Coronary artery (tissue), 2 donors: Measurements from ENCODE around the gene KRT75.

Source experiments
- DNase-seq: peaks from one replicate; pipeline ENCODE4 v3.0.0-alpha.2; 2017; ENCODE audit warnings: low spot score
- H3K27ac ChIP-seq, 2 donors: fragments of 200-600 bp; sonication (generic); one replicate each; pipeline ENCODE4 v1.5.1; 2016 to 2019
- H3K4me3 ChIP-seq: fragments of 200-600 bp; sonication (generic); 2 replicates; pipeline ENCODE4 v1.5.1; 2016; ENCODE audit warnings: mild to moderate bottlenecking, moderate library complexity
- CTCF ChIP-seq: fragments of 200-600 bp; sonication (generic); IDR thresholded peaks from one replicate; pipeline ENCODE4 v1.5.1; 2019; ENCODE audit warnings: antibody characterized with exemption

Gene KRT75

GRCh38 chr12:52446367-52447045 is 12.3 kb upstream of the KRT75 start:
- no peak for TF ChIP-seq CTCF
- Histone ChIP-seq H3K27ac (no peak overlapping the region), H3K4me3 (no peak overlapping the region)
- no peak for DNase-seq

- Histone ChIP-seq H3K4me3 (no peak overlapping the region), H3K27ac (no peak overlapping the region)
- no peak for TF ChIP-seq CTCF
- no peak for DNase-seq
Observed at GRCh38 chr12:52445876-52446275, 11.7 kb upstream of the KRT75 start.

GRCh38 chr12:52444647-52445595 is 10.8 kb upstream of the KRT75 start:
- no peak overlapping the region for H3K27ac ChIP-seq
- no peak for DNase-seq
- no peak overlapping the region for H3K4me3 ChIP-seq
- TF ChIP-seq CTCF, result no peak

GRCh38 chr12:52443966-52444365 is 9.8 kb upstream of the KRT75 start:
- TF ChIP-seq CTCF, result no peak
- no peak for DNase-seq
- no peak overlapping the region for H3K27ac ChIP-seq

GRCh38 chr12:52442600-52443061 is 8.5 kb upstream of the KRT75 start:
- H3K4me3 ChIP-seq, result no peak overlapping the region
- H3K27ac ChIP-seq, result no peak overlapping the region
- DNase-seq, result no peak
- no peak for TF ChIP-seq CTCF

More at GRCh38 chr12:52443966-52444365, 9.8 kb upstream of the KRT75 start:
- no peak overlapping the region for H3K4me3 ChIP-seq

GRCh38 chr12:52441320-52441911 is 7.2 kb upstream of the KRT75 start:
- Histone ChIP-seq H3K4me3 (no peak overlapping the region), H3K27ac (no peak overlapping the region)
- no peak for DNase-seq
- no peak for TF ChIP-seq CTCF
